ENCODE results near the gene FAM20B. TPM values are rescaled to one million over a fixed set of nuclear protein-coding genes. Genes with fewer than 3 reads are reported as not detected.
"Not testable (repeated sequence)": the region's sequence is repeated elsewhere in the genome, so short reads cannot be mapped to it uniquely, and the experiment has no call there.

The FAM20B gene
- total and polyA plus RNA-seq, 2 of the 8 experiments (the other 6 are each of a cell fraction or from before 2014, with no cell fraction given): 8.3 to 36.6 TPM

GRCh38 chr1:179002064-179002463 lies 23.6 kb upstream of the FAM20B start:
- 94% methylated on average over 8 of the region's 8 CpGs; no CpG with 5 or more reads in 1 of the 2 experiments for whole genome bisulfite sequencing, 2 experiments (ENCODE audit: extremely low coverage in 1 of 2, insufficient coverage in 1 of 2, insufficient read length in 1 of 2, insufficient replicate concordance in 2 of 2, low coverage in 1 of 2, low lambda C conversion rate in 2 of 2, missing lambda C conversion rate in 1 of 2)
- not testable (repeated sequence) for H4K5ac ChIP-seq (ENCODE audit: insufficient read length, low read depth, low read length); H3K9ac ChIP-seq (replicated peaks in 1 of 4; ENCODE audit: extremely low read depth in 1 of 4, low read depth in 3 of 4, low read length in 3 of 4); H2BK15ac ChIP-seq (ENCODE audit: low read length); H2AK5ac ChIP-seq (ENCODE audit: low read depth, low read length); H3K4me3 ChIP-seq (ENCODE audit: extremely low read depth in 1 of 4, insufficient read depth in 2 of 4, low read depth in 3 of 4, low read length in 4 of 4); H3K9me3 ChIP-seq (ENCODE audit: insufficient read depth in 2 of 2, low read depth in 1 of 2, low read length in 1 of 2); DNase-seq (ENCODE audit: low read depth in 1 of 2, low spot score in 2 of 2); H2BK20ac ChIP-seq (ENCODE audit: low read length); H3K4me2 ChIP-seq (ENCODE audit: insufficient read depth in 1 of 2, low read depth in 2 of 2, low read length in 2 of 2); H3K56ac ChIP-seq (replicated peaks; ENCODE audit: insufficient read length, low read depth, low read length); H3K36me3 ChIP-seq (ENCODE audit: control insufficient read depth in 2 of 4, insufficient read depth in 4 of 4, low read length in 3 of 4); H3K14ac ChIP-seq (ENCODE audit: insufficient read length); H4K20me1 ChIP-seq (replicated peaks in 1 of 2; ENCODE audit: control insufficient read depth in 1 of 2, insufficient read depth in 2 of 2, low read length in 2 of 2); H2BK12ac ChIP-seq (ENCODE audit: low read depth, low read length); FAIRE-seq; H3K4me1 ChIP-seq (replicated peaks in 1 of 4; ENCODE audit: control insufficient read depth in 3 of 4, insufficient read depth in 4 of 4, low read length in 3 of 4); H3K27ac ChIP-seq (ENCODE audit: low read depth, low read length); H3K4ac ChIP-seq (replicated peaks; ENCODE audit: insufficient read length, low read depth, low read length); H2BK5ac ChIP-seq (ENCODE audit: low read depth, low read length); H3K27me3 ChIP-seq (replicated peaks in 1 of 4; ENCODE audit: control insufficient read depth in 3 of 4, extremely low read depth in 1 of 4, insufficient read depth in 3 of 4, low read length in 3 of 4); H3K18ac ChIP-seq (ENCODE audit: extremely low read depth, low read length); H3K79me1 ChIP-seq (ENCODE audit: low read depth, low read length); H4K91ac ChIP-seq (replicated peaks; ENCODE audit: insufficient read length, low read length); H3K23me2 ChIP-seq (ENCODE audit: low read depth, low read length); H3K23ac ChIP-seq (ENCODE audit: insufficient read length); H3K79me2 ChIP-seq (ENCODE audit: control insufficient read depth in 1 of 2, insufficient read depth in 2 of 2, low read length in 2 of 2); H2BK120ac ChIP-seq (replicated peaks; ENCODE audit: low read depth, low read length)
- peak overlapping the region; percentile 0; the same call in 1 of the 2 replicates for H4K8ac ChIP-seq (ENCODE audit: extremely low read depth, insufficient read depth, low read length)
- H2AFZ ChIP-seq (ENCODE audit: low read length): 0 out of 2 replicates have a peak overlapping the region, but pooled peaks have one; percentile 66
- POLR2A ChIA-PET (ENCODE audit: partially characterized antibody): interaction anchor here (0.6 to 1.6 kb wide), 3 partner anchors 73 to 432 kb away, joined by 3 to 4 read pairs (median 3); no protein-coding TSS in a partner anchor
- CTCF ChIA-PET (ENCODE audit: partially characterized antibody): interaction anchor here (0.7 to 6.5 kb wide), 96 partner anchors 8 to 702 kb away, joined by 3 to 92 read pairs (median 5); no protein-coding TSS in a partner anchor
